HCT116 (cell line): ENCODE data around the gene BMF.

Source experiments
- POLR2AphosphoS5 ChIP-seq: IDR thresholded peaks from 2 replicates; pipeline ENCODE4 v1.6.1; 2011; ENCODE audit warnings: mild to moderate bottlenecking, low read depth, low read length, moderate library complexity
- SIN3A ChIP-seq: IDR thresholded peaks from 2 replicates; pipeline ENCODE4 v1.6.1; 2012; ENCODE audit warnings: low read depth
- SP1 ChIP-seq: IDR thresholded peaks from 2 replicates; pipeline ENCODE4 v1.6.1; 2012; ENCODE audit warnings: low read depth

DNA sequence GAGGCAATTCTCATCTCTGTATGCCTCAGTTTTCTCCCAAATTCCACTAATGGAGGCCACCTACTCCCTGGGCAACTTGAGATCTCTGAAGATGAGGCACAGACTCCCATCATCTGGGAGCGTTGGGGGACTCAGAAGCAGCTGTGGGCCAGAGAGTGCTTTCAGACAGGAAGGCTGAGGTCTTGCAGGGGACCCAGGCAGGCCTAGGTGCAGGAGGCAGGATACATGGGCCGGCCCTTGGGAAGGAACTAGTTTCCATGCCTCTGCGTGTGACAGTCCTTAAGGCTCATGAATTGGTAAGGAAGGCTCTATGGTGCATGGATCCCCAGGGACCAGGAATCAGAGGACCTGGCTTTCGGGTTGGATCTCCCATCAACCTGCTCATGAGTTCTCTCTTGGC lies 14.5 kb downstream of the BMF start:
- no peak for TF ChIP-seq POLR2AphosphoS5
- TF ChIP-seq SP1 = no peak
- no peak for TF ChIP-seq SIN3A
